ENCODE measurements around the gene DIS3L2. TPM values are rescaled to one million over a fixed set of nuclear protein-coding genes. Genes with fewer than 3 reads are reported as not detected.

The DIS3L2 gene
- total RNA-seq, 6 experiments from 2014 or later, result 18.2 to 23.6 (median 21.6) TPM

- Mint-ChIP-seq H3K4me1 (ENCODE audit: low read depth) (no peaks in the 10 kb centered on the region), H3K27me3 (ENCODE audit: insufficient read depth) (peaks cover 4% of the 10 kb centered on the region; the same call in 1 of the 2 replicates), H3K9me3 (no peaks in the 10 kb centered on the region), H3K27ac (no peak overlapping the region), H3K4me3 (no peak overlapping the region), H3K36me3 (ENCODE audit: low read depth) (no peaks in the 10 kb centered on the region)
- no peak for DNase-seq
- no peak for TF ChIP-seq CTCF (IDR thresholded peaks at IDR 0.05)
These were observed 378.8 kb downstream of the DIS3L2 start for GRCh38 chr2:232340171-232340935.

- Mint-ChIP-seq H3K36me3 (ENCODE audit: low read depth) (no peaks in the 10 kb centered on the region), H3K4me1 (ENCODE audit: low read depth) (no peaks in the 10 kb centered on the region), H3K4me3 (no peak overlapping the region), H3K9me3 (no peaks in the 10 kb centered on the region), H3K27me3 (ENCODE audit: insufficient read depth) (peaks cover 6% of the 10 kb centered on the region; the same call in 1 of the 2 replicates), H3K27ac (no peak overlapping the region)
- peak; percentile 10 for DNase-seq
- no peak for TF ChIP-seq CTCF (IDR thresholded peaks at IDR 0.05)
These were observed 379.7 kb downstream of the DIS3L2 start for GRCh38 chr2:232341061-232341738.

GRCh38 chr2:232341739-232342126 lies 380.2 kb downstream of the DIS3L2 start:
- H3K4me1 Mint-ChIP-seq (ENCODE audit: low read depth), result no peaks in the 10 kb centered on the region
- no peak for TF ChIP-seq CTCF (IDR thresholded peaks at IDR 0.05)
- H3K9me3 Mint-ChIP-seq, result no peaks in the 10 kb centered on the region
- H3K27ac Mint-ChIP-seq, result no peak overlapping the region
- no peaks in the 10 kb centered on the region for H3K36me3 Mint-ChIP-seq (ENCODE audit: low read depth)
- no peak overlapping the region for H3K4me3 Mint-ChIP-seq
- peaks cover 8% of the 10 kb centered on the region; the same call in 1 of the 2 replicates for H3K27me3 Mint-ChIP-seq (ENCODE audit: insufficient read depth)
- DNase-seq, result no peak

GRCh38 chr2:232342635-232343565 lies 381.4 kb downstream of the DIS3L2 start:
- Mint-ChIP-seq H3K4me1 (ENCODE audit: low read depth) (no peaks in the 10 kb centered on the region), H3K9me3 (no peaks in the 10 kb centered on the region), H3K27ac (no peak overlapping the region), H3K27me3 (ENCODE audit: insufficient read depth) (peaks cover 8% of the 10 kb centered on the region), H3K4me3 (no peak overlapping the region), H3K36me3 (ENCODE audit: low read depth) (no peaks in the 10 kb centered on the region)
- no peak for DNase-seq
- no peak for TF ChIP-seq CTCF (IDR thresholded peaks at IDR 0.05)

- DNase-seq, result no peak
- Mint-ChIP-seq H3K4me1 (ENCODE audit: low read depth) (no peaks in the 10 kb centered on the region), H3K27ac (no peak overlapping the region), H3K4me3 (no peak overlapping the region), H3K36me3 (ENCODE audit: low read depth) (no peaks in the 10 kb centered on the region), H3K9me3 (no peaks in the 10 kb centered on the region), H3K27me3 (ENCODE audit: insufficient read depth) (peaks cover 10% of the 10 kb centered on the region)
- no peak for TF ChIP-seq CTCF (IDR thresholded peaks at IDR 0.05)
These were observed 382.3 kb downstream of the DIS3L2 start for GRCh38 chr2:232343821-232344220.
